GM18951 (cell line): ENCODE measurements around the gene WSCD1.

Source experiments
- POLR2A ChIP-seq: IDR thresholded peaks from 4 replicates; pipeline ENCODE4 v1.6.1; 2011; ENCODE audit warnings: mild to moderate bottlenecking; ENCODE audit not compliant: insufficient read length, insufficient read depth; ENCODE audit errors: extremely low read depth
- in situ Hi-C: fragments of 300-500 bp; cut with MboI; formaldehyde crosslinking; loops from one replicate; pipeline ENCODE4 v1.12.0; 2022; ENCODE audit warnings: low sequenced_read_pairs, mixed read lengths, inconsistent platforms; ENCODE audit not compliant: unreplicated experiment

Gene WSCD1

GRCh38 chr17:6070913-6071511, 833 bp downstream of the WSCD1 start:
- in situ Hi-C loops = no loop called here
- TF ChIP-seq POLR2A = no peak

- no peak for TF ChIP-seq POLR2A
- in situ Hi-C loops = no loop called here
These were observed 1.4 kb downstream of the WSCD1 start for GRCh38 chr17:6071528-6072065.

- in situ Hi-C loops = no loop called here
- no peak for TF ChIP-seq POLR2A
These were observed 2.0 kb downstream of the WSCD1 start for GRCh38 chr17:6072157-6072556.

- TF ChIP-seq POLR2A = no peak
- in situ Hi-C loops = no loop called here
These were observed 2.4 kb downstream of the WSCD1 start for GRCh38 chr17:6072611-6073010.

- TF ChIP-seq POLR2A = no peak
These were observed 3.4 kb downstream of the WSCD1 start for GRCh38 chr17:6073620-6074019.

GRCh38 chr17:6075050-6075449, 4.9 kb downstream of the WSCD1 start:
- in situ Hi-C loops = no loop called here
- TF ChIP-seq POLR2A = no peak

More at GRCh38 chr17:6073620-6074019, 3.4 kb downstream of the WSCD1 start:
- in situ Hi-C loops = no loop called here

- no peak for TF ChIP-seq POLR2A
- in situ Hi-C loops = no loop called here
These were observed 5.7 kb downstream of the WSCD1 start for GRCh38 chr17:6075845-6076244.

GRCh38 chr17:6077752-6078151, 7.6 kb downstream of the WSCD1 start:
- in situ Hi-C loops = no loop called here
- TF ChIP-seq POLR2A = no peak

GRCh38 chr17:6078458-6078871, 8.3 kb downstream of the WSCD1 start:
- in situ Hi-C loops = no loop called here
- TF ChIP-seq POLR2A = no peak

- no peak for TF ChIP-seq POLR2A
- in situ Hi-C loops = no loop called here
These were observed 9.1 kb downstream of the WSCD1 start for GRCh38 chr17:6079155-6079888.

- TF ChIP-seq POLR2A = no peak
- in situ Hi-C loops = no loop called here
These were observed 9.8 kb downstream of the WSCD1 start for GRCh38 chr17:6079960-6080359.

- in situ Hi-C loops = no loop called here
- no peak for TF ChIP-seq POLR2A
These were observed 10.7 kb downstream of the WSCD1 start for GRCh38 chr17:6080711-6081430.

- no peak for TF ChIP-seq POLR2A
- in situ Hi-C loops = no loop called here
These were observed 12.2 kb downstream of the WSCD1 start for GRCh38 chr17:6082335-6082734.
